ENCODE measurements around the gene PCNP.
A peak's percentile ranks its signal among the peaks of the same experiment; 100 is the strongest.
"Not testable (repeated sequence)": the region's sequence is repeated elsewhere in the genome, so short reads cannot be mapped to it uniquely, and the experiment has no call there.

Gene PCNP, protein sequence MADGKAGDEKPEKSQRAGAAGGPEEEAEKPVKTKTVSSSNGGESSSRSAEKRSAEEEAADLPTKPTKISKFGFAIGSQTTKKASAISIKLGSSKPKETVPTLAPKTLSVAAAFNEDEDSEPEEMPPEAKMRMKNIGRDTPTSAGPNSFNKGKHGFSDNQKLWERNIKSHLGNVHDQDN

DNA sequence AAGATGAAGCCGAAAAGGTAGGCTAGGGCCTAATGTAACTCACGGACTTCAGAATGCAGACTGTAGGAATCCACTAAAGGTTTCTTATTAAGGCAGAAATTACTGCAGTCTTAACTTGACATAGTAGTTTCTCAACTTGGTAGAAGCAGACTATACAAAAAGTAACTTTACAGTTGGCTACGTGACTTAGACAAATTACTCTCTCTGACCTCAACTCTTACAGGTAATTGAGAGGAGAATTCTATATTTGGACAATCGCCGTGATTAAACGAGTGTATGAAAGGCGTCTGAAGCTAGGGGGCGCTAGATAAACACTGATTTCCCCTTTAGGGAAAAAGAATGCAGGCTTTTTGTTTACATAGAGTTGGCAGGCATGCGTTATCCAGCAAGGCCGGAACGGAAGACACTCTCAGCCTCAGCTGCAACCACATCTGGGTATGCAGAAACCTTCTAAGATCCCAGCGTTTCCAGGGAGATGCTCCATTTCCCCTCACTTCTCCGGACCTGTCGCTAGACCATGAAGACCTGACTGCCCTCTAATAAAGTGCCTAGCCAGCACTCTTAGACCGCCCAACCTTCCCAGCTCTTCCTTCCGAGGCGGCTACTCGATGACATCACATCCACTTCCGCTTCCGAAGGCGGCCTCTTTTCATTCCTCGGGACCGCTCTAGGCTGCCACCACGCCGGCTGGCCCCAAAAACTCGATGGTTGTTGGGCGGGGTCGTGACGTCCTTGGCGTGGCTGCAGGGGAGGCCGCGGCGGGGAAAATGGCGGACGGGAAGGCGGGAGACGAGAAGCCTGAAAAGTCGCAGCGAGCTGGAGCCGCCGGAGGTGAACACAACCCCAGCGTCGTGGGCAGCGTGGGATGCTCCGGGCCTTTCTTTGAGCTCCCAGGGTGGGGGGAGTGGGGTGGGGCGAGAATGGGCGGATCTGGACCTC, at the start of gene PCNP:
Gene PCNP, plus strand, starts transcription at position 732 of the 939 bp plus-strand sequence. Its CDS starts 36 bp downstream, at position 768.
- DNase-seq, result peak; percentile 91

DNA sequence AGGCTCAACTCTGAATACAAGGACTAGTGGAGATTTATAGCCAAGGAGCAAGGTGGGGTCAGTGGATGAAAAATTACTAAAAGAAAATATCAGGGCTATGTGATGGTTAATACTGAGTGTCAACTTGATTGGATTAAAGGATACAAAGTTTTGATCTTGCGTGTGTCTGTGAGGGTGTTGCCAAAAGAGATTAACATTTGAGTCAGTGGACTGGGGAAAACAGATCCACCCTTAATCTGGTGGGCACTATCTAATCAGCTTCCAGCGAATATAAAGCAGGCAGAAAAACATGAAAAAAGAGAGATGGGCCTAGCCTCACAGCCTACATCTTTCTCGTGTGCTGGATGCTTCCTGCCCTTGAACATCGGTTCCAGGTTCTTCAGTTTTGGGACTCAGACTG, 46.5 kb upstream of the PCNP start:
- DNase-seq, result no peak

DNA sequence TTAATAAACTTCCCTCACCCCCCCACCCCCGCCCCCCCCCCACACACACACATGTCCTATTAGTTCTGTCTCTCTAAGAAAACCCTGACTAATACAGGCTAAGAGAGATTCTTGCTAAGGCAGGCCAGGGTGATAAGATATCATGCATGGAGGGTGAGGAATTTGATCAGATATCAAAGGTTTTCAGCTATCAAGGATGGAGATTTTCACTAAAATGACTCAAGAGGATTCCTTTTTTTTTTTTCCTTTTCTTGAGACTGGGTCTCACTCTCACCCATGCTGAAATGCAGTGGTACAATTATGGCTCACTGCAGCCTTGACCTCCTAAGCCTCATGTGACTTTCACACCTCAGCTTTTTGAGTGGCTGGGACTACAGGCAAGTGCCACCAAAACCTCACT, 46.1 kb upstream of the PCNP start:
- no peak for DNase-seq

DNA sequence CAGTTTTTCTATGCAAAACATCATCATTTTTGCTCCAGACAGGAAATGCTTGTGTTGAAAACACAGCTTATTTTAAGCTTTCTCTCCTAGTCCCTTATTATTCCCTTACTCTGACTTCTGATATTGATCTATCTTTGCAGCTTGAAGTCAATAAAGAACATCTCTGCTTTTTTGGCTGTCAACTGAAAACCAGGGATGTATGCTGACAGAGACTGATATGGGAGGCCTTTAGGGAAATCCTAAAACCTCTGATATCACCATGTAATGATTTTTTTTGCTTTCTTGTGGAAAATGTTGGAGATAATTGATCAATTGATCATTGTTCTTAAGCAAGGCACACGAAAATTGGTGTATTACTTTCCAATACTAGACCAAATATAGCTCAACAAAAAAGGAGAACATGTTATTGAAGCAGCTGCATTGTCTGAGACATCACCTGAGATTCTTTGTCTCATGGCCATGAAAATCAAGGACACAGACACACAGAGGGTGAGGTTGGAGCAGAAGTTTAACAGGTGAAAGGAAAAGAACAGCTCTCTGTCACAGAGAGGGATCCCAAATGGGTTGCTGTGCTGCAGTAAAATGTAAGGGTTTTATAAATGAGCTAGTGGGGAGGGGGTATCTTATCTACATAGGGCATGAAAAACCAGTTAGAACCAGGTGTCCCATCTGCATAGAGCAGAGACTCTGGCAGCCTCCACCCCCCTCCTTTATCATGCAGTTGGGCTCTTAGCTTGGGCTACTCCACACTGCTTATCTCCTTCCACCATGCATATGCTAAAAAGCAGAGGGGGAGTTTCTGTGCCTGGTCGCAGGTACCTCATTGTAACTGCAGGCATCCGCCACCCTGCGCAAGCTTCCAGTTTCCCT, 43.9 kb upstream of the PCNP start:
- DNase-seq, result no peak

DNA sequence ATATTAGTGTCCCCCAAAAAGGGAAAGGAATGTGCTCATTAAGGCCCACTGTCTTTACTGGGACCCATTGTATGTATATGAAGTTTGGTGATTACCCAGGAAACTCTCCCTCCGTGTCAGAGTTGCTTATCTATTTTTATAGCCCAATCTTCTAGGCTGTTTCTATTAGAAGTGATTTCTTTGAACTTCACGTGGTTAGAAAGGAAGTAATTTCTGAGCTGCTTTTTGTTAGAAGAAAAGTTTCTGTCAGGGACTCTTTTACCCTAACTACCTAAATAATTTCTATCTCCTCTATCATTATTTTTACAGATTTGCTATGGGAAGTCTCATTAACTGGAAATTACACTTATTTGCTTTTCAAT, 43.3 kb upstream of the PCNP start:
- DNase-seq, result no peak

DNA sequence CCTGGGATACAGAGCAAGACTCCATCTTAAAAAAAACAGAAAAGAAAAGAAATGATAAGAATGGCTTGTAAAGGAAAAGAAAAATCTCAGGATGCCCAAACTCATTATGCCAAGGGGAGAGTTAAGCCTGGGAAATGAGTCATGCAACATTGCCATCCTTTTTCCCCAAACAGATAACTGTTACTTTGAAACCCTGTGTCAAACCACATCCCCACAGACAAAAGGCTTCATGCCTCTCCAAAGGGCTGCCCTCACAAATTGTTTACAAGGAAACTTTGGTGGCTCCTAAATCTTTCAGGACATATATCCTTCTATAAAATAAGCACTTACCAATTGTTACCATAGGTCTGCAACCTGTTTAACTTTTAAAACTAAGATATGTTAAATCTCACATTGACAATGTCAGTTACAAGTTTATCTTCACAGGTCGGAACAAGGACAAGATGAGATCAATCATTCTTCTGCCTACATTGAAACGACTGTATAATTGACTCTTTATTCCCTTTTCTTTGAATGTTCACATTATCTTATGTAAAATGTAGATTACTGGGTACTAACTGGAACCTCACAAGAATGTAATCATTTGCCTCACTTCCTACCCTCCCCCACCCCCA, 42.4 kb upstream of the PCNP start:
- no peak for DNase-seq

DNA sequence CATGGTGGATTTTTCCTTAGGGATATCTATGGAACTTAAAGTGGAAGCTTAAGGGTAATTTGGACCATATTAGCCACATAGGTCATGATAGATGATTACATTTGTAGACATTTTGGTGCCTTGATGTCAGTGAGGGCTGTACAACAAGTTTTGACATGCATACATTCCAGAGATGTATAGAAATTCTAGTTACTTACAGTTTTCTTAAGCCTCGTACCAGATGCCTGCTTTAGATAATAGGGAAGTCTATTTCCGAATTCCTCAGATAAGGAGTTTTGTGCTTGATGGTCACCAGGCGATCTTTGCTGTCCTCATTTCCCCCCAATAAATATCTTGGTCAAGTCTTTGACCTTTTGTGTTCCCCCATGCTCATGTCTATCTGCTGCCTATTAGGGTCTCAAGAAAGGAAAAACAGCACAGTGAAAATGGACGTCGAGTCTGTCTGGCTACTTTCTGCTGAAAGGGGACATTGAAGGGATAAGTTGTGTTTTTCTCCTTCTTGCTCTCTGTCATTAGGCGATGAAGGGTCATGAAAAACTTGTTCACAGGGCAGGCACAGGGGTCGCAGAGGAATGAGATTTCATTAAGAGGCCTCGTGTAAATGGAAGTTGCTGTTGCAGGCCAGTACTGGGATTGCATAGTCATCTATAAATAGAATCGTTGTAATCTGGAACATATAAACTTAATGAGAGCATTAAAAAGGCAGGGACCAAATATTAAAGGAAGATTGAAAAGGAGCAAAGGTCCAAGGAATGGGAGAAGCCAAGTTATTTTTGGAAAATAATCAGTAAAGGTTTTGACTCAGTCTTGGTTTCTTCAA, 41.0 kb upstream of the PCNP start:
- DNase-seq, result no peak

DNA sequence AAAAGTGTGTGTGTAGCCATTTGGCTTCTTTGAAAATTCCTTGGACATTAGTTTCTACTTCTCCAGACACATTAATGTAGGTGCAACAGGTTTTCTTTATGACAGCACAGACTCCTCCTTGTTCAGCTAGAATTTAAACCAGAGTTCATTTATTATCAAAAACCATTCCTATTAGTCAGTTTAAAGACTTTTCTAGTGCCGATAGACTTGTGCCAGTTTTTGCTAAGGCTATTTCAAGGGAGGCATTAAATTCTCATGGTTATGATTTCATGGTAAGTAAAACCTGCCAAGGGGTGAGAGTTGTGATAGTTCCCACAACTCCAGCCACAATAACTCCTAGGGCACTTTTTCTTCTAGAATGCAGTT, 40.4 kb upstream of the PCNP start:
- no peak for DNase-seq

DNA sequence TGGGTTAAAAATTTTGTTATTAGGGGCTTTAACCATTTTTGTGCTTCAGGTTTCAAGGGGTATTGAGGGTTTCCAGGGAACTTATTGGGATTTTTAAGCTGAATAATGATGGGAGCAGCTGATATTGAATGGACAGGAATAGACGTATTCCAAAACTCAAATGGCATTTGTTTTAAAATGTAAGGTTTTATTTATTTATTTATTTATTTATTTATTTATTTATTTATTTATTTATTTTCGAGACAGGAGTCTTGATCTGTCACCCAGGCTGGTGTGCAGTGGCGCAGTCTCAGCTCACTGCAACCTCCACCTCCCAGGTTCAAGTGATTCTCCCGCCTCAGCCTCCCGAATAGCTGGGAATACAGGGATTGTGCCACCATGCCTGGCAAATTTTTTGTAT, 38.8 kb upstream of the PCNP start:
- DNase-seq, result no peak

DNA sequence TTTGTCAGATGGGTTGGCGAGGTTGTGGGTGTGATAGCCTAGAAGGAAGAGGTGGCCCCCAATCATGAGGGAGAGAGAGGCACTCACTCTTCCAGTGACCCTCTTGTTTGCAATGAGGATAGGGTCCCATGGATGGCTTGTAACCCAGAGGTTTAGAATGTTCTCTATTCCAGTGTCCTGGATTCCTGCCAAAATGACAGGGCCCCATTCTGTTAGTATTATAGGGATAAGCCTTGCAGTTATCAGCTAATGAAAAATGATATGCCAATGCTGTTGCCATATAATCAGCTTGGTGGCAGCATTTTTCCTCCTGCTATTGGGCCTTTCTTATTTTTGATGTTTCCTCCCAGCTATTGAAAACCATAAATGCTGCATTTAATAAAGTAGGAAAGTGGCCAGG, 37.7 kb upstream of the PCNP start:
- no peak for DNase-seq

DNA sequence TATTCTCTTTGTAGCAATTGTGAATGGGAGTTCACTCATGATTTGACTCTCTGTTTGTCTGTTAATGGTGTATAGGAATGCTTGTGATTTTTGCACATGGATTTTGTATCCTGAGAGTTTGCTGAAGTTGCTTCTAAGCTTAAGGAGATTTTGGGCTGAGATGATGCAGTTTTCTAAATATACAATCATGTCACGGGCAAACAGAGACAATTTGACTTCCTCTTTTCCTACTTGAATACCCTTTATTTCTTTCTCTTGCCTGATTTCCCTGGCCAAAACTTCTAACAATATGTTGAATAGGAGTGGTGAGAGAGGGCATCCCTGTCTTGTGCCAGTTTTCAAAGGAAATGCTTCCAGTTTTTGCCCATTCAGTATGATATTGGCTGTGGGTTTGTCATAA, 37.0 kb upstream of the PCNP start:
- DNase-seq, result not testable (repeated sequence)

DNA sequence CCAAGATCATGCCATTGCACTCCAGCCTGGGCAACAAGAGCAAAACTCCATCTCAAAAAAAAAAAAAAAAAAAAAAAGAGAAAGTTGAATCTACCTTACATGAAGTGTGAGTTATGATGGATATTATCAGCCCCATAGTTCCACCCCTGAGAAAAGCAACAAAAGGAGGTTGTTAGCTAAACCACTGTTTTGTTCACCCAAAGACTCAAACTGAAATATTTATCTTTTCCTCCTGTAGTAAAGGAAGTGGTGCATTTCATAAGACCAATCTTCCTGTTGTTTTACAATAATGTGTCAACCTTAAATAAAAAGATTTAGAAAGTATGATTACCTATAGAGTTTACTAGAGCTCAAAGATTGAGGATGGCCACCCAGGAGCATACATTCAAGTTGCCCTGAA, 31.0 kb upstream of the PCNP start:
- DNase-seq, result no peak

DNA sequence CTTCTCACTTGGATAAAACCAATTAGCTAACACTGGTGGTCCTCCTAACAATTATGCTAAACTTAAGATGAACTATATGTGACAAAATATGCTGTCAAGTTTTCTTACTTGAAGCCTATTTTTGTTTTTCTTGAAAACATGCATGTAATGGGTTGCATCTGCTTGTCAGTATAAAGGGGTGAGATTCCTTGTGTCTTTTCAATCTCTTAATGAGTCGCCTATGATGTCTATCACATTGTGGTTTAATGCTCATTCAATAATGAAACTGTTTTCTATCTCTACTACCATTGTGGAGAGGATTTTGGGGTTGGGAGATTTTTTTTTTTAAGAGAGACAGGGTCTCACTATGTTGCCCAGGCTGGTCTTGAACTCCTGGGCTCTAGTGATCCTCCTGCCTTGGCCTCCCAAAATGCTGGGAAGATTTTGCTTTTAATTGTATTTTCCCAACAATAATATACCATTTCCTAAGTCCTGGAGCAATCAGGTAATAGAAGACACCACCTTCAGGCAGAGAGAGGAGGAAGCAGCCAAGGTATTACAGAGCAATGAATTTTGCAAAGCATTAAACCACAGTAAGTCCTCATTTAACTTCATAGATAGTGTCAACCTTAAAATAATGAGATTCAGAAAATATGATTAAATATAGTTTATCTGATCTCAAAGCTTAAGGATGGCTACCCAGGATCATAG, 29.7 kb upstream of the PCNP start:
- no peak for DNase-seq

DNA sequence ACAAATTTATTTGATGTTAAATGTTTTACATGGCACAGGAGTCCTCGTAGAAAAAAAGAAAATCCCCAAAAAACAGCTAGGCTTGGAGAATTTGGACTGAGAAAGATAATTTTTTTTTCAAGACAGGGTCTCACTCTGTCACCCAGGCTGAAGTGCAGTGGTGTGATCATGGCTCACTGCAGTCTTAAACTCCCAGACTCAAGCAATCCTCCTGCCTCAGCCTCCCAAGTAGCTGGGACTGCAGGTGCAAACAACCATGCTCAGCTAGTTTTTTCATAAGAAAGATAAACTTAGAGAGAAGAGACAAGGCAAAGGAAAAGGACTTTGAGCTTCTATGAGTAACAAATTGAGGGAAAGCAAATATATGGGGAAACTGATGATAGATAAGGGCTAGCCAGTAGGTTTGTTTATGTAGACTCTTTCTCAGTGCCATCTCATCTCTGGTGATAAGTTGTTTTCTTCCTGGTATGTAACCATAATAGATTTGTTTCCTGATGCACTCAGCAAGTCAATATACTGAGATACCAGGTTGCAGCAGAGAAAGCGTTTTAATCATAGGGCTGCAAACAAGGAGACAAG, 25.4 kb upstream of the PCNP start:
- DNase-seq, result no peak

DNA sequence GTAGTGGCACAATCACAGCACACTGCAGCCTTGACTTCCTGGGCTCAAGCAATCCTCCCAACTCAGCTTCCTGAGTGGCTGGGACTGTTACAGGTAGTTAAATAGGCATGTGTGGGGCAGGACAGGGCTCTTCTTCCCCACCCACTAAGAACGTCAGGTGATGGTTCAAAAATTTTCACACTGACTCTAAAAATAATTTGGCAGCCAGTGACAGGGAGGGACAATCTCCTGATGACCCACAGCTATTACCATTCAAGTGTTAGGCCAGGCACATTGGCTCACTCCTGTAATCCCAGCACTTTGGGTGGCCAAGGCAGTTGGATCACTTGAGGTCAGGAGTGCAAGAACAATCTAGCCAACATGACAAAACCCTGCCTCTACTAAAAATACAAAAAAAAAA, 24.5 kb upstream of the PCNP start:
- DNase-seq, result no peak

DNA sequence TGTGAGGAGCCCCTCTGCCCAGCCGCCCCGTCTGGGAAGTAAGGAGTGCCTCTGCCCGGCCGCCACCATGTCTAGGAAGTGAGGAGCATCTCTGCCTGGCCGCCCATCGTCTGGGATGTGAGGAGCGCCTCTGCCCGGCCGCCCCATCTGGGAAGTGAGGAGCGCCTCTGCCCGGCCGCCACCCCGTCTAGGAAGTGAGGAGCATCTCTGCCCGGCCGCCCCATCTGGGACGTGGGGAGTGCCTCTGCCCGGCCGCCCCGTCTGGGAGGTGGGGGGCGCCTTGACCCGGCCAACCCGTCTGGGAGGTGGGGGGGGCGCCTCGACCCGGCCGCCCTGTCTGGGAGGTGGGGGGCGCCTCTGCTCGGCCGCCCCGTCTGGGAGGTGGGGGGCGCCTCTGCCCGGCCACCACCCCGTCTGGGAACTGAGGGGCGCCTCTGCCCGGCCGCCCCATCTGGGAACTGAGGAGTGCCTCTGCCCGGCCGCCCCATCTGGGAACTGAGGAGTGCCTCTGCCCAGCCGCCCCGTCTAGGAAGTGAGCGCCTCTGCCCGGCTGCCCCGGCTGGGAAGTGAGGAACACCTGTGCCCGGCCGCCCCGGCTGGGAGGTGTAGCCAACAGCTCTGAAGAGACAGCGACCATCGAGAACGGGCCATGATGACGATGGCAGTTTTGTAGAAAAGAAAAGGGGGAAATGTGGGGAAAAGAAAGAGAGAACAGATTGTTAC, 22.5 kb upstream of the PCNP start:
- DNase-seq, result not testable (repeated sequence)

DNA sequence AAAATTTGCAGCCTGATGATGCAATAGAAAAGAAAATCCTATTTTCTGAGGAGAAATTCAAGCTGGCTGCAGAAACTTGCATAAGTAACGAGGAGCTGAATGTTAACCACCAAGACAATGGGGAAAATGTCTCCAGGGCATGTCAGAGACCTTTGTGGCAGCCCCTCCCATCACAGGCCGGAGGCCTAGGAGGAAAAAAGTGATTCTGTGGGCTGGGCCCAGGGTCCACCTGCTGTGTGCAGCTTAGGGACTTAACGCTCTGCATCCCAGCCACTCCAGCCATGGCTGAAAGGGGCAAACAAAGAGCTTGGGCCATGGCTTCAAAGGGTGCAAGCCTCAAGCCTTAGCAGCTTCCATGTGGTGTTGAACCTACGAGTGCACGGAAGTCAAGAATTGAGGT, 20.6 kb upstream of the PCNP start:
- not testable (repeated sequence) for DNase-seq

DNA sequence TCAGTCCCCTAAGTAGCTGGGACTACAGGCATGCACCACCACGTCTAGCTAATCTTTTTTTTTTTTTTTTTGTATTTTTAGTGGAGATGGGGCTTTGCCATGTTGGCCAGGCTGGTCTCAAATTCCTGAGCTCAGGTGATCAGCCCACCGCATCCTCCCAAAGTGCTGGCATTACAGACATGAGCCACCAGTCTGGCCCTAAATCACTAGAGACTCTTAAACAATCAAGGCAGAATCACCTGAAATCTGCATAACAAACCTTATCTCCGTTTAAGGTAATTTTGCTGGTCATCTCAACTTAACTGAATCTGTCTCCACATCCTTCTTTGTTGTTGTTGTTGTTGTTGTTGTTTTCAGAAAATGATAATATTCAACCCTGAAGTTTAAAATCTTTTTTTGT, 17.9 kb upstream of the PCNP start:
- no peak for DNase-seq

DNA sequence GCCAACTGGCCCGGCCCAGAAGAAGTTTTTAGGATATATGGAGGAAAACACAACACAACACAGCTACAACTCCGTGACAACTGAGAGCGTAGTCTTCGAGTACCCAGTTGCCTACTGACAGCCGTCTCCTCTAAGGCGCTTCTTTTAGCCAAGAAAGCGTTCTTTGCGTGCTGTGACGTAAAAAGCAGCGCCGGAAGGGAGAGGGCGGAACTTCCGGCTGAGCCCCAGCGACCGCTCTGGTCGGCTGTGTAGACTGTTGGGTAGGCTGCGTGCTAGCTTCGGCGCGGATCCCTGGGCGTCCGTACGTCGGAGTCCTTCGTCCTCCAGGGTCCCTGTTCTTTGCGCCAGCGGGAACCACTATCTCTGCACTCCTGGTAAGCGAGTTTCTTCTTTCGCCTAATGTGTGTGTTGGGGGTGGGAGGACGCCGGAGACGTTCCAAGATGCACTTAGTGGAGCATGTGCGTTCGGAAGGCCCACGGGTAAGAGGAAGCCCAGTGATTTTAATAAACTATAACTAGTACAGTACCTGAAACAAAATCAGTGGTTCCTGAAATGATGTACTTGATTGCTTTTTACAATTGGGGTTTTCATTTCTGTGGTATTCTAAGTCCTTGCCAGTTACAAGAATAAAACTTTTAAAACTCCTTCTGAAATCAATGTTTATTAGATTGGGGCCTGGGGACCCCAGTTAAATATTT, 12.2 kb upstream of the PCNP start, which contains the start of gene TRMT10C:
Gene TRMT10C, plus strand, starts transcription at position 239 of the 699 bp plus-strand sequence. CDS start 2,914 bp downstream, outside the sequence.
- DNase-seq, result peak; percentile 64
